IMR-90 (cell line): ENCODE data around the gene H3-3A. TPM values are rescaled to one million over a fixed set of nuclear protein-coding genes. Genes with fewer than 3 reads are reported as not detected.

Source experiments
- ATAC-seq: fragments of 200-7000 bp; cut with Tn5 transposase; 2 replicates; pipeline ENCODE4 v1.9.1; 2020; ENCODE audit warnings: low read depth, mild to moderate bottlenecking, moderate library complexity
- BruUV-seq: library from RNA; stranded (reverse); fragments of 400-500 nt; replicated peaks from 2 replicates; lab custom pipeline; 2021; lab: Mats Ljungman, UMichigan
- CTCF ChIA-PET: fragments of 300-600 bp; formaldehyde crosslinking; extraction: SDS; loops from one replicate; lab custom pipeline; 2021; ENCODE audit warnings: antibody characterized with exemption; lab: Yijun Ruan, JAX
- POLR2A ChIA-PET: fragments of 300-600 bp; sonication (Branson Sonifier 250); formaldehyde crosslinking; loops from one replicate; lab custom pipeline; 2022; ENCODE audit warnings: antibody characterized with exemption; ENCODE audit not compliant: unreplicated experiment; lab: Charles Lee
- DNase-seq: peaks from one replicate; pipeline ENCODE4 v3.0.0; 2013
- H2AFZ ChIP-seq: replicated peaks from 2 replicates; pipeline ENCODE3; 2013; ENCODE audit warnings: low read length, mild to moderate bottlenecking; ENCODE audit not compliant: poor library complexity
- H2AK5ac ChIP-seq: 2 replicates; pipeline ENCODE4 v1.6.1; 2013; ENCODE audit warnings: low read depth, low read length, inconsistent platforms
- H2AK9ac ChIP-seq: replicated peaks from 2 replicates; pipeline ENCODE3; 2013; ENCODE audit warnings: mild to moderate bottlenecking, low read depth, low read length, moderate library complexity; ENCODE audit not compliant: poor library complexity
- H2BK120ac ChIP-seq: 2 replicates; pipeline ENCODE4 v1.6.1; 2013; ENCODE audit warnings: low read depth, low read length, inconsistent platforms
- H2BK15ac ChIP-seq: 3 replicates; pipeline ENCODE4 v1.6.1; 2013; ENCODE audit warnings: low read depth, low read length, inconsistent platforms
- H2BK20ac ChIP-seq: 2 replicates; pipeline ENCODE4 v1.6.1; 2013; ENCODE audit warnings: low read depth, mild to moderate bottlenecking, inconsistent platforms, low read length, moderate library complexity
- H2BK5ac ChIP-seq: 2 replicates; pipeline ENCODE4 v1.6.1; 2013; ENCODE audit warnings: mild to moderate bottlenecking, low read depth, low read length, inconsistent platforms; ENCODE audit not compliant: poor library complexity, severe bottlenecking
- H3K14ac ChIP-seq: replicated peaks from 2 replicates; pipeline ENCODE4 v1.6.1; 2013; ENCODE audit warnings: low read depth, low read length, inconsistent platforms
- H3K18ac ChIP-seq: 2 replicates; pipeline ENCODE4 v1.6.1; 2013; ENCODE audit warnings: low read depth, low read length, control low read depth
- H3K23ac ChIP-seq: 2 replicates; pipeline ENCODE4 v1.6.1; 2013; ENCODE audit warnings: low read depth, low read length, inconsistent platforms
- H3K27ac ChIP-seq: 2 replicates; pipeline ENCODE4 v1.5.1; 2013; ENCODE audit warnings: mild to moderate bottlenecking, control low read depth, low read length; ENCODE audit not compliant: insufficient read depth
- H3K27me3 ChIP-seq: 2 replicates; pipeline ENCODE4 v1.6.1; 2013; ENCODE audit warnings: low read length; ENCODE audit not compliant: control insufficient read depth, insufficient read depth
- H3K36me3 ChIP-seq: 2 replicates; pipeline ENCODE4 v1.6.1; 2013; ENCODE audit warnings: low read length, mixed read lengths; ENCODE audit not compliant: control insufficient read depth, insufficient read depth
- H3K4ac ChIP-seq: 2 replicates; pipeline ENCODE4 v1.6.1; 2013; ENCODE audit warnings: low read depth, low read length, inconsistent platforms
- H3K4me1 ChIP-seq: 2 replicates; pipeline ENCODE4 v1.6.1; 2013; ENCODE audit warnings: low read length, mixed read lengths; ENCODE audit not compliant: control insufficient read depth, insufficient read depth
- H3K4me2 ChIP-seq: 2 replicates; pipeline ENCODE4 v1.6.1; 2013; ENCODE audit warnings: low read depth, mild to moderate bottlenecking, control low read depth, low read length, moderate library complexity
- H3K4me3 ChIP-seq: 2 replicates; pipeline ENCODE4 v1.5.1; 2013; ENCODE audit warnings: low read depth, mild to moderate bottlenecking, control low read depth, low read length, moderate library complexity; ENCODE audit not compliant: insufficient read depth
- H3K56ac ChIP-seq: 2 replicates; pipeline ENCODE4 v1.6.1; 2013; ENCODE audit warnings: low read length, inconsistent platforms; ENCODE audit not compliant: insufficient read depth; ENCODE audit errors: extremely low read depth
- H3K79me1 ChIP-seq, 2 experiments: 2 replicates each; pipeline ENCODE4 v1.6.1; 2013; ENCODE audit warnings: low read length in 2 of 2, inconsistent platforms in 1 of 2, low read depth in 1 of 2
- H3K9ac ChIP-seq: 2 replicates; pipeline ENCODE4 v1.6.1; 2013; ENCODE audit warnings: low read depth, low read length, control low read depth
- H3K9me1 ChIP-seq: 2 replicates; pipeline ENCODE4 v1.6.1; 2013; ENCODE audit warnings: low read length, inconsistent platforms; ENCODE audit not compliant: insufficient read depth
- H3K9me3 ChIP-seq: 2 replicates; pipeline ENCODE4 v1.6.1; 2013; ENCODE audit warnings: low read length; ENCODE audit not compliant: control insufficient read depth, insufficient read depth
- H4K20me1 ChIP-seq: 2 replicates; pipeline ENCODE4 v1.6.1; 2013; ENCODE audit warnings: low read length, inconsistent platforms; ENCODE audit not compliant: insufficient read depth
- H4K5ac ChIP-seq: 2 replicates; pipeline ENCODE4 v1.6.1; 2013; ENCODE audit warnings: mild to moderate bottlenecking, low read depth, low read length, control low read depth
- H4K8ac ChIP-seq, 2 experiments: 2 replicates each; pipeline ENCODE4 v1.6.1; 2013; ENCODE audit warnings: low read depth in 2 of 2, low read length in 2 of 2, control low read depth in 1 of 2, inconsistent platforms in 1 of 2
- H4K91ac ChIP-seq: 2 replicates; pipeline ENCODE4 v1.6.1; 2013; ENCODE audit warnings: low read depth, low read length, inconsistent platforms; ENCODE audit not compliant: insufficient read depth
- BHLHE40 ChIP-seq: fragments of 150-350 bp; IDR thresholded peaks from 2 replicates; pipeline ENCODE4 v1.6.1; 2016; ENCODE audit warnings: mild to moderate bottlenecking, low read depth, low read length
- CEBPB ChIP-seq: IDR thresholded peaks from 2 replicates; pipeline ENCODE4 v1.6.1; 2012; ENCODE audit warnings: low read depth, low read length, improper control_type of control experiment
- CHD1 ChIP-seq: IDR thresholded peaks from 2 replicates; pipeline ENCODE4 v1.6.1; 2012; ENCODE audit warnings: low read depth, low read length, improper control_type of control experiment
- FOS ChIP-seq: fragments of 150-350 bp; IDR thresholded peaks from 2 replicates; pipeline ENCODE4 v1.6.1; 2016; ENCODE audit warnings: low read depth, low read length
- MAFK ChIP-seq: IDR thresholded peaks from 2 replicates; pipeline ENCODE4 v1.6.1; 2012; ENCODE audit warnings: low read depth, low read length, improper control_type of control experiment
- MAZ ChIP-seq: IDR thresholded peaks from 2 replicates; pipeline ENCODE4 v1.6.1; 2012; ENCODE audit warnings: low read depth, mild to moderate bottlenecking, low read length, improper control_type of control experiment, moderate library complexity, borderline replicate concordance
- NFE2L2 ChIP-seq: fragments of 150-350 bp; IDR thresholded peaks from 2 replicates; pipeline ENCODE4 v1.6.1; 2016; ENCODE audit warnings: low read depth, mild to moderate bottlenecking, low read length
- RAD21 ChIP-seq: IDR thresholded peaks from 2 replicates; pipeline ENCODE4 v1.6.1; 2012; ENCODE audit warnings: low read length, improper control_type of control experiment
- RCOR1 ChIP-seq: IDR thresholded peaks from 2 replicates; pipeline ENCODE4 v1.6.1; 2012; ENCODE audit warnings: mild to moderate bottlenecking, low read length, improper control_type of control experiment; ENCODE audit not compliant: insufficient replicate concordance
- RFX5 ChIP-seq: IDR thresholded peaks from 2 replicates; pipeline ENCODE4 v1.8.0; 2012; ENCODE audit warnings: low read depth, mild to moderate bottlenecking, low read length, moderate library complexity
- SMC3 ChIP-seq: fragments of 150-350 bp; IDR thresholded peaks from 2 replicates; pipeline ENCODE4 v1.6.1; 2016; ENCODE audit warnings: low read depth, mild to moderate bottlenecking, antibody characterized with exemption, low read length, moderate library complexity
- WGBS, 2 experiments: methylation state at CpG; one replicate each; pipeline versions ENCODE4 v1.1.5 to v1.1.7; 2013; ENCODE audit warnings: missing lambda C conversion rate in 2 of 2; ENCODE audit not compliant: insufficient read length in 1 of 2; ENCODE audit errors: extremely low coverage in 2 of 2; 5-methylcytosine and 5-hydroxymethylcytosine counted together
- dilution Hi-C: fragments of 300-500 bp; cut with HindIII; formaldehyde crosslinking; loops from one replicate; pipeline ENCODE4 v1.14.3; 2018; ENCODE audit warnings: low sequenced_read_pairs; ENCODE audit not compliant: unreplicated experiment
- in situ Hi-C: fragments of 300-500 bp; cut with MboI; formaldehyde crosslinking; loops from 3 replicates; pipeline ENCODE4 v1.14.3; 2019; ENCODE audit warnings: low sequenced_read_pairs, inconsistent platforms, mixed read lengths
- intact Hi-C: fragments of 100-400 bp; cut with micrococcal nuclease; formaldehyde crosslinking; loops from 2 replicates; pipeline ENCODE4 v1.10.0; 2022
- polyA plus RNA-seq, 3 experiments: library from polyadenylated mRNA; depleted of rRNA; stranded (reverse); fragments of >200 nt; gene quantifications; 2 replicates each; pipeline ENCODE4 v1.2.3, GENCODE V29; 2012; ENCODE audit warnings: low replicate concordance in 1 of 3
- total RNA-seq: library from RNA; depleted of rRNA; stranded (reverse); fragments of >200 nt; gene quantifications from 2 replicates; pipeline ENCODE4 v1.2.3, GENCODE V29; 2012
- TF ChIP-seq, protein P1 (sequence below): conservative IDR thresholded peaks from 2 replicates; pipeline ENCODE4 v1.5.1; 2012; ENCODE audit warnings: mild to moderate bottlenecking, low read depth, low read length, improper control_type of control experiment

The H3-3A gene
- total and polyA plus RNA-seq, 2 of the 4 experiments (the other 2 are of a cell fraction), result 188 to 256 TPM

DNA sequence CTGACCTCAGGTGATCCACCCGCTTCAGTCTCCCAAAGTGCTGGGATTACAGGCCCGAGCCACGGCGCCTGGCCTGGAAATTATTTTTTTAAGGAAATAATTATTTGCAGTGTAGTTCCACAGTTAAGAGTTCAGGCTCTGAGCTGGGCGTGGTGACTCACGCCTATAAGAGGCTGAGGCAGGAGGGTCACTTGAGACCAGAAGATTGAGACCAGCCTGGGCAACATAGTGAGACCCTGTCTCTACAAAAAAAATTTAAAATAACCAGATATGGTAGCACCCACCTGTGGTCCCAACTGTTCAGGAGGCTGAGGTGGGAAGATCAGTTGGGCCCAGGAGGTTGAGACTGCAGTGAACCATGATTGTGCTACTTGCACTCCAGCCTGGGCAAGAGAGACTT is 13.9 kb downstream of the H3-3A start:
- no TSS peak for BruUV-seq
- WGBS, 2 experiments, result 93% methylated on average over 3 of the region's 6 CpGs; no CpG with 5 or more reads in 1 of the 2 experiments

More for the DNA sequence above, 13.9 kb downstream of the H3-3A start:
- POLR2A ChIA-PET, result interaction anchor here (0.5 kb wide), 2 partner anchors 204 to 266 kb away, joined by 3 read pairs; partner anchors contain the start of gene EPHX1
- H3K36me3 ChIP-seq, result peaks cover 7% of the 10 kb centered on the region
- H3K23ac ChIP-seq, result no peak overlapping the region
- no peaks in the 10 kb centered on the region for H3K27me3 ChIP-seq
- H2BK20ac ChIP-seq, result no peak overlapping the region
- H2AK5ac ChIP-seq, result no peak overlapping the region
- ATAC-seq (no peak), DNase-seq (no peak)
- no peak overlapping the region for H3K9ac ChIP-seq
- no peak overlapping the region for H2AFZ ChIP-seq
- no peak overlapping the region for H3K14ac ChIP-seq
- H4K5ac ChIP-seq, result no peak overlapping the region
- no peaks in the 10 kb centered on the region; the same call in 1 of the 2 replicates for H4K20me1 ChIP-seq
- no peaks in the 10 kb centered on the region for H3K9me3 ChIP-seq
- no peak overlapping the region for H4K8ac ChIP-seq
- no peak for TF ChIP-seq MAZ
- TF ChIP-seq SMC3, result no peak
- no peak for TF ChIP-seq RCOR1
- TF ChIP-seq MAFK, result no peak
- no peak for TF ChIP-seq BHLHE40
- TF ChIP-seq RFX5, result no peak
- no peak for TF ChIP-seq RAD21
- TF ChIP-seq CEBPB, result no peak
- no peak for TF ChIP-seq FOS
- TF ChIP-seq, protein P1, sequence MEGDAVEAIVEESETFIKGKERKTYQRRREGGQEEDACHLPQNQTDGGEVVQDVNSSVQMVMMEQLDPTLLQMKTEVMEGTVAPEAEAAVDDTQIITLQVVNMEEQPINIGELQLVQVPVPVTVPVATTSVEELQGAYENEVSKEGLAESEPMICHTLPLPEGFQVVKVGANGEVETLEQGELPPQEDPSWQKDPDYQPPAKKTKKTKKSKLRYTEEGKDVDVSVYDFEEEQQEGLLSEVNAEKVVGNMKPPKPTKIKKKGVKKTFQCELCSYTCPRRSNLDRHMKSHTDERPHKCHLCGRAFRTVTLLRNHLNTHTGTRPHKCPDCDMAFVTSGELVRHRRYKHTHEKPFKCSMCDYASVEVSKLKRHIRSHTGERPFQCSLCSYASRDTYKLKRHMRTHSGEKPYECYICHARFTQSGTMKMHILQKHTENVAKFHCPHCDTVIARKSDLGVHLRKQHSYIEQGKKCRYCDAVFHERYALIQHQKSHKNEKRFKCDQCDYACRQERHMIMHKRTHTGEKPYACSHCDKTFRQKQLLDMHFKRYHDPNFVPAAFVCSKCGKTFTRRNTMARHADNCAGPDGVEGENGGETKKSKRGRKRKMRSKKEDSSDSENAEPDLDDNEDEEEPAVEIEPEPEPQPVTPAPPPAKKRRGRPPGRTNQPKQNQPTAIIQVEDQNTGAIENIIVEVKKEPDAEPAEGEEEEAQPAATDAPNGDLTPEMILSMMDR, result no peak
- TF ChIP-seq CHD1, result no peak
- TF ChIP-seq NFE2L2, result no peak
- no peak overlapping the region for H3K18ac ChIP-seq
- in situ Hi-C loops, result no loop called here
- H3K4me2 ChIP-seq, result no peak overlapping the region
- dilution Hi-C loops, result no loop called here
- H3K79me1 ChIP-seq, result no peaks in the 10 kb centered on the region
- no peak overlapping the region for H4K91ac ChIP-seq
- H2BK15ac ChIP-seq, result no peak overlapping the region
- no peak overlapping the region for H3K4ac ChIP-seq
- no peak overlapping the region for H2AK9ac ChIP-seq
- no peaks in the 10 kb centered on the region for H3K9me1 ChIP-seq
- H3K4me1 ChIP-seq, result no peaks in the 10 kb centered on the region
- CTCF ChIA-PET, result interaction anchor here (2.6 kb wide), 1 partner anchor 11 kb away, joined by 7 read pairs; no protein-coding TSS in a partner anchor
- H3K4me3 ChIP-seq, result no peak overlapping the region
- H3K56ac ChIP-seq, result no peak overlapping the region
- no peak overlapping the region for H2BK120ac ChIP-seq
- H2BK5ac ChIP-seq, result no peak overlapping the region
- intact Hi-C loops, result no loop called here
- H3K27ac ChIP-seq, result no peak overlapping the region
